Measurements from ENCODE around the gene DIP2A.

DNA sequence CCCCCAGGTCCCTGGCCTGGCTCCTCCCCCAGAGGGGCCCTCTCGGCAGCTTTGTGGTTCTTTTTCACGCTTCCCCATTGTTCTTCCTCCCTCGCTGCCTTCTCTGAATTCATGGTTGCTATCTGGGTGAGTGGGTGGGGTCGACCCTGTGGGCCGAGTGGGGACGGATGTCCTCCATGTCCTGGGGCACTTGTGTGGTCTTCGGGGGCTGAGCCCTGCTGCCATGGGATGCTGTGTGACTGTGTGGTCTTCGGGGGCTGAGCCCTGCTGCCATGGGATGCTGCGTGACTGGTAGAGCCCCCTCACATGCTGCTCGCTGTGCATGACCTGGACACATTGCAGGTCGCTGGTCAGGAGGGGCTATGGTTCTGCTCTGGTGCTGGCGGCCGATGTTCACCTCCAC lies 21.6 kb upstream of the DIP2A start:
- TF ChIP-seq, protein P1, sequence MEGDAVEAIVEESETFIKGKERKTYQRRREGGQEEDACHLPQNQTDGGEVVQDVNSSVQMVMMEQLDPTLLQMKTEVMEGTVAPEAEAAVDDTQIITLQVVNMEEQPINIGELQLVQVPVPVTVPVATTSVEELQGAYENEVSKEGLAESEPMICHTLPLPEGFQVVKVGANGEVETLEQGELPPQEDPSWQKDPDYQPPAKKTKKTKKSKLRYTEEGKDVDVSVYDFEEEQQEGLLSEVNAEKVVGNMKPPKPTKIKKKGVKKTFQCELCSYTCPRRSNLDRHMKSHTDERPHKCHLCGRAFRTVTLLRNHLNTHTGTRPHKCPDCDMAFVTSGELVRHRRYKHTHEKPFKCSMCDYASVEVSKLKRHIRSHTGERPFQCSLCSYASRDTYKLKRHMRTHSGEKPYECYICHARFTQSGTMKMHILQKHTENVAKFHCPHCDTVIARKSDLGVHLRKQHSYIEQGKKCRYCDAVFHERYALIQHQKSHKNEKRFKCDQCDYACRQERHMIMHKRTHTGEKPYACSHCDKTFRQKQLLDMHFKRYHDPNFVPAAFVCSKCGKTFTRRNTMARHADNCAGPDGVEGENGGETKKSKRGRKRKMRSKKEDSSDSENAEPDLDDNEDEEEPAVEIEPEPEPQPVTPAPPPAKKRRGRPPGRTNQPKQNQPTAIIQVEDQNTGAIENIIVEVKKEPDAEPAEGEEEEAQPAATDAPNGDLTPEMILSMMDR (IDR thresholded peaks at IDR 0.05), result no peak
- no peak for TF ChIP-seq POLR2A (IDR thresholded peaks at IDR 0.05)
